ENCODE data around the gene CABP1.

DNA sequence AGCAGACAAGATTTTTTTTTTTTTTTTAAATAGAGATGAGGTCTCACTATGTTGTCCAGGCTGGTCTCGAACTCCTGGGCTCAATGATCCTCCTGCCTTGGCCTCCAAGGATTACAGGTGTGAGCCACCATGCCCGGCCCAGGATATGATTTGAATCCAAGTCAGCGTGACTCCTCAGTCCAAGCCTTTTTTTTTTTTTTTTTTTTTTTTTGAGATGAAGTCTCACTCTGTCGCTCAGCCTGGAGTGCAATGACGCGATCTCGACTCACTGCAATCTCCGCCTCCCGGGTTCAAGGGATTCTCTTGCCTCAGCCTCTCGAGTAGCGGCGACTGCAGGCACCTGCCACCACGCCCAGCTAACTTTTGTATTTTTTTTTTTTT, 6.9 kb downstream of the CABP1 start:
- TF ChIP-seq, protein P1, sequence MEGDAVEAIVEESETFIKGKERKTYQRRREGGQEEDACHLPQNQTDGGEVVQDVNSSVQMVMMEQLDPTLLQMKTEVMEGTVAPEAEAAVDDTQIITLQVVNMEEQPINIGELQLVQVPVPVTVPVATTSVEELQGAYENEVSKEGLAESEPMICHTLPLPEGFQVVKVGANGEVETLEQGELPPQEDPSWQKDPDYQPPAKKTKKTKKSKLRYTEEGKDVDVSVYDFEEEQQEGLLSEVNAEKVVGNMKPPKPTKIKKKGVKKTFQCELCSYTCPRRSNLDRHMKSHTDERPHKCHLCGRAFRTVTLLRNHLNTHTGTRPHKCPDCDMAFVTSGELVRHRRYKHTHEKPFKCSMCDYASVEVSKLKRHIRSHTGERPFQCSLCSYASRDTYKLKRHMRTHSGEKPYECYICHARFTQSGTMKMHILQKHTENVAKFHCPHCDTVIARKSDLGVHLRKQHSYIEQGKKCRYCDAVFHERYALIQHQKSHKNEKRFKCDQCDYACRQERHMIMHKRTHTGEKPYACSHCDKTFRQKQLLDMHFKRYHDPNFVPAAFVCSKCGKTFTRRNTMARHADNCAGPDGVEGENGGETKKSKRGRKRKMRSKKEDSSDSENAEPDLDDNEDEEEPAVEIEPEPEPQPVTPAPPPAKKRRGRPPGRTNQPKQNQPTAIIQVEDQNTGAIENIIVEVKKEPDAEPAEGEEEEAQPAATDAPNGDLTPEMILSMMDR (IDR thresholded peaks at IDR 0.05): no peak
- no peak for TF ChIP-seq POLR2A (IDR thresholded peaks at IDR 0.05)
- no peak for TF ChIP-seq POLR2AphosphoS5 (IDR thresholded peaks at IDR 0.05)
- no peak for TF ChIP-seq EP300 (IDR thresholded peaks at IDR 0.05; ENCODE audit: low read depth)
